ENCODE results near the gene TBL1XR1.

- TF ChIP-seq JUND (IDR thresholded peaks at IDR 0.05) (no peak), ZBTB33 (IDR thresholded peaks at IDR 0.05; ENCODE audit: extremely low read depth, insufficient replicate concordance, low read length) (no peak), EZH2 (IDR thresholded peaks at IDR 0.05) (no peak), SP1 (IDR thresholded peaks at IDR 0.05; ENCODE audit: low read depth) (no peak), SRF (IDR thresholded peaks at IDR 0.05; ENCODE audit: low read depth) (no peak), EZH2phosphoT487 (IDR thresholded peaks at IDR 0.05; ENCODE audit: borderline replicate concordance) (no peak), POLR2A (IDR thresholded peaks at IDR 0.05; ENCODE audit: borderline replicate concordance, extremely low read depth, insufficient read depth, insufficient read length) (no peak), YY1 (IDR thresholded peaks at IDR 0.05; ENCODE audit: extremely low read depth, insufficient replicate concordance, low read depth, low read length) (no peak), CTCF (IDR thresholded peaks at IDR 0.05 in 2 of 3, conservative IDR thresholded peaks at IDR 0.05 in 1 of 3; ENCODE audit: borderline replicate concordance in 1 of 3, insufficient read depth in 1 of 3, low read depth in 2 of 3, low read length in 2 of 3) (no peak), POLR2AphosphoS5 (IDR thresholded peaks at IDR 0.05; ENCODE audit: low read depth, low read length) (no peak)
These were observed 27.1 kb upstream of the TBL1XR1 start for GRCh38 chr3:177224414-177224813.

Measured in HCT116 (cell line).